Measurements from ENCODE around the gene CCDC12.

CCDC12 gene

DNA sequence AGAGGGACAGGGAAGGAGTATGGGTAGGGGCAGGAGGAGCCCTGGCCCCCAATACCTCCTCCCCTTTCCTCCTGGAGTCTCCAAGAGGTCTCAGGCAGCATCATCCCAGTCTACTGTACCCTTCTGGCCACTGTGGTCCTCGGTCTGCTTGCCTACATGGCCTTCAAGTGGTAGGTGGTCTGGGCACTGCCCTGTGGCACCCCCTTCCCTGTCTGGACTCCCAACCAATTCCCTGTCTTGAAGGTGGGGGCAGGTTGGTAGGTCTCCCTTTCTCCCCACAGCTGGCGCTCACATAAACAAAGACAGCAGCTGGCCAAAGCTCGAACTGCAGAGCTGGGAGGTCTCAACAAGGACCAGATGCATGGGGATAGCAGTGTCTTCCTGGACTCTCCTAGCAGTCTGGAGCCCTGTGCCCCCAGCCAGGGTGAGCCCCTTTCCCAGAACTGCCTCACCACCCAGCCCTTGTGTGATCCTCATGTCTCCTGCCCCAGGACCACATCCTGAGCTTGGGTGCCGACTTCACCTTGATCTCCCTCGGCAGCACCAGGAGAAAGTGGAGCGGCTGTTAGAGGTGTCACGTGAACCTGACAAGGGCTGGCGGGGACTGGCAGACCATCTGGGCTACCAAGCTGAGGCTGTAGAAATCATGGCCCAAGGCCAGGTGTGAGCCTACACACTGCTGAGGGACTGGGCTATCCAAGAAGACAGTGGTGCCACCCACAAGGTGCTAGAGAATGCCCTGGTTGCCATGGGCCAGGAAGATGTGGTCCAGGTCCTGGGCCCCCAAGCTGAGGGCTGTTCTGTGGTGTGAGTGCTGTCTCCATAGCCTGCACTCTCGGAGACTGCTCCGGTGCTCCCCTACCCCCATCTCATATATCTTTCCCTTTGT, 36.0 kb upstream of the CCDC12 start:
- DNase-seq (ENCODE audit: low read depth) = no peak
- TF ChIP-seq, protein P1, sequence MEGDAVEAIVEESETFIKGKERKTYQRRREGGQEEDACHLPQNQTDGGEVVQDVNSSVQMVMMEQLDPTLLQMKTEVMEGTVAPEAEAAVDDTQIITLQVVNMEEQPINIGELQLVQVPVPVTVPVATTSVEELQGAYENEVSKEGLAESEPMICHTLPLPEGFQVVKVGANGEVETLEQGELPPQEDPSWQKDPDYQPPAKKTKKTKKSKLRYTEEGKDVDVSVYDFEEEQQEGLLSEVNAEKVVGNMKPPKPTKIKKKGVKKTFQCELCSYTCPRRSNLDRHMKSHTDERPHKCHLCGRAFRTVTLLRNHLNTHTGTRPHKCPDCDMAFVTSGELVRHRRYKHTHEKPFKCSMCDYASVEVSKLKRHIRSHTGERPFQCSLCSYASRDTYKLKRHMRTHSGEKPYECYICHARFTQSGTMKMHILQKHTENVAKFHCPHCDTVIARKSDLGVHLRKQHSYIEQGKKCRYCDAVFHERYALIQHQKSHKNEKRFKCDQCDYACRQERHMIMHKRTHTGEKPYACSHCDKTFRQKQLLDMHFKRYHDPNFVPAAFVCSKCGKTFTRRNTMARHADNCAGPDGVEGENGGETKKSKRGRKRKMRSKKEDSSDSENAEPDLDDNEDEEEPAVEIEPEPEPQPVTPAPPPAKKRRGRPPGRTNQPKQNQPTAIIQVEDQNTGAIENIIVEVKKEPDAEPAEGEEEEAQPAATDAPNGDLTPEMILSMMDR (IDR thresholded peaks at IDR 0.05; ENCODE audit: insufficient read depth, low read depth, low read length, missing control alignments) = no peak
- no peak overlapping the region for H3K4me3 ChIP-seq (ENCODE audit: low read length)

DNA sequence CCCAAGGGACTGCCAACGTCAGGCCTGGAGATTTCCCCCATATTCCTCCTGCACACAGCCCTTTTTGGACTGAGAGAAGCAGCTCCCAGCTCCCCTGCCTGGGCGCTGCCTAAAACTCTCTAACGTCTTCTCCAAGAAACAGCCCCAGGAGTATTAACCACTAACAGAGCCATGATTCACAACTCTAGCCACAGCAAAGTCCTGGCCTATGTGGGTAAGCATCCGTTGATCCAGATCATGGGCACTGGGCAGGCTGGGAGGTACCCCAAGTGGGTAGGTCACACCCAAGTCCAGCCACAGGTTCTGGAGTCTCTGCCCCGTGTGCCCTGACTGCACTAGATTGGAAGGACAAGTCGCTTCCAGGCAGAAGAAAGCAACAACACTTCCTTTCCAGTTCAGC, 34.8 kb upstream of the CCDC12 start:
- no peak for DNase-seq (ENCODE audit: low read depth)
- TF ChIP-seq, protein P1 (IDR thresholded peaks at IDR 0.05; ENCODE audit: insufficient read depth, low read depth, low read length, missing control alignments) = no peak
- H3K4me3 ChIP-seq (ENCODE audit: low read length) = no peak overlapping the region

DNA sequence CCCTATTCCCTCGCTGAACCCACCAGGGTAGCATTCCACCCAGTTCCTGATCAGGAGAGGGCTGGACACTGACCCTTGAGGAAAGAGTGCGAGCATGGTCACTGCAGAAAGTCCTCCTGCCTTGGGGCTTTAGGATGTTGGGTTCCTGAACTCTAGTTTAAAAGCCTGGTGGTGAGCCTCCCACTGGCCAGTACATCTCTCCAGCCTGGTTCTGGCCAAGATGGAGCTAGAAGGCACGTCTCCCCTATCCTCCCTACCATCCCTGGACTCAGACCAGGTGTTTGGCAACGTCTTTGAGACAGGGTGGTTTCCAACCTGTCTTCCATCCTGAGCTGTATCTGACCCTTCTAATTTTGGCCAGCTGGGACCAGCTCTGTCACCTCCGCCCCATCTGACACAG, 34.4 kb upstream of the CCDC12 start:
- H3K4me3 ChIP-seq (ENCODE audit: low read length) = no peak overlapping the region
- TF ChIP-seq, protein P1 (IDR thresholded peaks at IDR 0.05; ENCODE audit: insufficient read depth, low read depth, low read length, missing control alignments) = no peak
- DNase-seq (ENCODE audit: low read depth) = no peak

DNA sequence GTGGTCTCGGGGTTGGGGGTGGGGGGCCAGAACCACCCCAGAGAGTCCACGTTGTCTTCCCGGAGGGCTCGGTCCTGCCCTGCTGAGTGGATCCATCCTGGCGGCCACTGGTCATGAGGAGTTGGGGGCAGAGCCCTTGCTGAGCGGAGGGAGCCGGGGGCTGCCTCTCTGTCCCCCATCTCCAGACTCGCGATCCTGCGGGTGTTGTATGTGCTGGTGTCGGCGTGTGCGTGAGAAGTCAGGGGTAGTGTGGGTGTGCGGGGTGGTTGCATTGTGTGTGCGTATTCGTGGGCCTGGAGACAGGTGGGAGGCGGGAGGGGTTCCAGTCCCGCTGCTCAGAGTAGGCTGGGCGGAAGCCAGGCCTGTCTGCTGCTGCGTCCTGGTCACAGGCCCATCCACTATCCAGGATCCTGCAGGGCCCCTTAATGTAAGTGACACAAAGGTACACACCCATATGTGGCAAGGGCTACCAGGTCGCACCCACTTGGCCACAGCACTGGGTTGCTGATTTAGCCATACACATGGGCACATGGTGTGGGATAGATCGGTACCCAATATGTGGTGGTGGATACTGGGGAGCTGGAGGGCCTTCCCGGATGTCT, 33.7 kb upstream of the CCDC12 start:
- no peak overlapping the region for H3K4me3 ChIP-seq (ENCODE audit: low read length)
- TF ChIP-seq, protein P1 (IDR thresholded peaks at IDR 0.05; ENCODE audit: insufficient read depth, low read depth, low read length, missing control alignments) = no peak
- DNase-seq (ENCODE audit: low read depth) = no peak

DNA sequence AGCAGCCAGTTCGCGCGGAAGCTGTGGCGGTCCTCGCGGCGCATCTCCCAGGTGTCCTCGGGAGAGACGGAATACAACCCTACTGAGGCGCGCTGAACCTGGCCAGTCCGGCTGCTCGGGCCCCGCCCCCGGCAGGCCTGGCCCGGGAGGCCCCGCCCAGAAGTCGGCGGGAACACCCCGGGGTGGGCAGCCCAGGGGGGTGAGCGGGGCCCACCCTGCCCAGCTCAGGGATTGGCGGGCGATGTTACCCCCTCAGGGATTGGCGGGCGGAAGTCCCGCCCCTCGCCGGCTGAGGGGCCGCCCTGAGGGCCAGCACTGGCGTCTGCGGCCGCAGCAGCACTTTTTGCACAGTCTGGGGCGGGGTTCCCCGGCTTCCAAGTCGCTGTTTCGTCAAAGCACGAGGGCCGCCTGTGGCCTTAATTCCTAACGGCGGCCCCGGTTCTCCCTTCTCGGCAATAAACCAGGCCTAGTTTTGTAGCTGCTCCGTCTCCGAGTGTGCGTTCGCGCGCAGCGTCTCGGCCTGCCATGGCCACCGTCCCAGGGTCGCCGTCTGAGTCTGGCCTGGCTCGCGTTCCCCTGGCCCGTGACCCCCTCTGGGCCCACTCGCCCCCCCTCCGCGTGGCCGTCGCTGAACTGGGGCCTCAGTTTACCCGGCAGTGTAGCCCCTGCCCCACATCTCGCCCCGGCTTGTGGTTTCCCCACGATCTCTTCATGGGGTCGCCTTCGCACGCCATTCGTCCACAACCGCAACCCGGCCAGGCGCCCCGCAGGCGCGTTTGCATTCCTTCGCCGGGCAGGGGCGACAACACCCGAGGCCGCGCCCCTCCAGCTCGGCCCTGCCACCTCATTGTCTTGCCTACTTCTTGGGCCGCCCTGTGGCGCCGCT, 32.9 kb upstream of the CCDC12 start:
- H3K4me3 ChIP-seq (ENCODE audit: low read length) = peak overlapping the region; percentile 30
- TF ChIP-seq, protein P1 (IDR thresholded peaks at IDR 0.05; ENCODE audit: insufficient read depth, low read depth, low read length, missing control alignments) = no peak
- peak; percentile 83 for DNase-seq (ENCODE audit: low read depth)

DNA sequence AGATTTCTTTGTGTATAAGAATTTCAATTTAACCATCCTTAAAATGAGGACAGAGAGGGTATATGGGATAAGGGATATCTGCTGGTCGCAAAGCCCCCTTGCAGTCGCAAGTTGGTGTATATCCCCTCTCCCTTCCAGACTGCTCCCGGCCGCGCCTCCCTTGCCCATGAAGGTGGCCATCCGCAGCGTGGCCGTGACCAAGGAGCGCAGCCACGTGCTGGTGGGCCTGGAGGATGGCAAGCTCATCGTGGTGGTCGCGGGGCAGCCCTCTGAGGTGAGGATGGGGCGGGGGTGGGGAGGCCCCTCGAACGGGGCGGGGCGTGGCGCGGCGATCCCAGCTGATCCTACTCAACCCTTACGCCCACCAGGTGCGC, 32.3 kb upstream of the CCDC12 start:
- H3K4me3 ChIP-seq (ENCODE audit: low read length) = peak overlapping the region; percentile 11
- DNase-seq (ENCODE audit: low read depth) = no peak
- TF ChIP-seq, protein P1 (IDR thresholded peaks at IDR 0.05; ENCODE audit: insufficient read depth, low read depth, low read length, missing control alignments) = no peak
